ENCODE measurements around the gene ZNF385D.

GRCh38 chr3:21747966-21748555 is 2.9 kb downstream of the ZNF385D start:
- no peak for TF ChIP-seq EGR1 (IDR thresholded peaks at IDR 0.05; ENCODE audit: low read depth)
- TF ChIP-seq SP1 (IDR thresholded peaks at IDR 0.05; ENCODE audit: low read depth) = no peak
- no peak for TF ChIP-seq CTCF (IDR thresholded peaks at IDR 0.05 in 2 of 3, conservative IDR thresholded peaks at IDR 0.05 in 1 of 3; ENCODE audit: borderline replicate concordance in 1 of 3, insufficient read depth in 1 of 3, low read depth in 2 of 3, low read length in 2 of 3)
- TF ChIP-seq POLR2A (IDR thresholded peaks at IDR 0.05; ENCODE audit: borderline replicate concordance, extremely low read depth, insufficient read depth, insufficient read length) = no peak
- TF ChIP-seq POLR2AphosphoS5 (IDR thresholded peaks at IDR 0.05; ENCODE audit: low read depth, low read length) = no peak
- TF ChIP-seq ZFX (IDR thresholded peaks at IDR 0.05) = no peak
- no peak for TF ChIP-seq ZNF274 (IDR thresholded peaks at IDR 0.05; ENCODE audit: low read depth, low read length)
- TF ChIP-seq EZH2phosphoT487 (IDR thresholded peaks at IDR 0.05; ENCODE audit: borderline replicate concordance) = no peak
- no peak for TF ChIP-seq YY1 (IDR thresholded peaks at IDR 0.05; ENCODE audit: extremely low read depth, insufficient replicate concordance, low read depth, low read length)
- no peak for TF ChIP-seq EZH2 (IDR thresholded peaks at IDR 0.05)
- TF ChIP-seq JUND (IDR thresholded peaks at IDR 0.05) = no peak

All from HCT116 (cell line).